ENCODE data around the gene ATF6.

Gene ATF6

GRCh38 chr1:161940866-161941591 lies 174.9 kb downstream of the ATF6 start:
- no peak for DNase-seq (ENCODE audit: low spot score)

- no peak for DNase-seq (ENCODE audit: low spot score)
These were observed 175.8 kb downstream of the ATF6 start for GRCh38 chr1:161941726-161942436.

GRCh38 chr1:161943737-161944136 lies 177.6 kb downstream of the ATF6 start:
- no peak for DNase-seq (ENCODE audit: low spot score)

- no peak for DNase-seq (ENCODE audit: low spot score)
These were observed 178.3 kb downstream of the ATF6 start for GRCh38 chr1:161944381-161944780.

- no peak for DNase-seq (ENCODE audit: low spot score)
These were observed 179.4 kb downstream of the ATF6 start for GRCh38 chr1:161945306-161946060.

- DNase-seq (ENCODE audit: low spot score), result no peak
These were observed 180.2 kb downstream of the ATF6 start for GRCh38 chr1:161946071-161946987.

GRCh38 chr1:161948435-161948834 lies 182.3 kb downstream of the ATF6 start:
- DNase-seq (ENCODE audit: low spot score), result no peak

- no peak for DNase-seq (ENCODE audit: low spot score)
These were observed 183.4 kb downstream of the ATF6 start for GRCh38 chr1:161949548-161949947.

- no peak for DNase-seq (ENCODE audit: low spot score)
These were observed 184.3 kb downstream of the ATF6 start for GRCh38 chr1:161950377-161950776.

GRCh38 chr1:161951646-161952045 lies 185.5 kb downstream of the ATF6 start:
- no peak for DNase-seq (ENCODE audit: low spot score)

- DNase-seq (ENCODE audit: low spot score), result no peak
These were observed 186.6 kb downstream of the ATF6 start for GRCh38 chr1:161952607-161953172.

GRCh38 chr1:161953256-161953920 lies 187.3 kb downstream of the ATF6 start:
- DNase-seq (ENCODE audit: low spot score), result no peak

GRCh38 chr1:161954050-161954449 lies 187.9 kb downstream of the ATF6 start:
- DNase-seq (ENCODE audit: low spot score), result no peak

- no peak for DNase-seq (ENCODE audit: low spot score)
These were observed 188.3 kb downstream of the ATF6 start for GRCh38 chr1:161954466-161954865.

- no peak for DNase-seq (ENCODE audit: low spot score)
These were observed 189.5 kb downstream of the ATF6 start for GRCh38 chr1:161955606-161956005.

- DNase-seq (ENCODE audit: low spot score), result no peak
These were observed 190.0 kb downstream of the ATF6 start for GRCh38 chr1:161956097-161956496.

GRCh38 chr1:161956930-161957329 lies 190.8 kb downstream of the ATF6 start:
- no peak for DNase-seq (ENCODE audit: low spot score)

GRCh38 chr1:161958425-161958824 lies 192.3 kb downstream of the ATF6 start:
- no peak for DNase-seq (ENCODE audit: low spot score)

- DNase-seq (ENCODE audit: low spot score), result peak; percentile 74
These were observed 196.2 kb downstream of the ATF6 start for GRCh38 chr1:161962091-161962887.

GRCh38 chr1:161966067-161966466 lies 199.9 kb downstream of the ATF6 start:
- DNase-seq (ENCODE audit: low spot score), result no peak

Measured in kidney capillary endothelial cell (primary cell).